Sigmoid colon (tissue), 4 donors: Measurements from ENCODE around the gene PERCC1.

Experiments used
- POLR2A ChIP-seq, 2 donors: fragments of 450-650 bp; IDR thresholded peaks; one replicate each; pipeline ENCODE4 v1.6.1; 2016; ENCODE audit warnings: antibody characterized with exemption in 2 of 2, mild to moderate bottlenecking in 2 of 2, moderate library complexity in 2 of 2
- POLR2AphosphoS5 ChIP-seq, 4 donors: sonication (generic); formaldehyde crosslinking; IDR thresholded peaks; one replicate each; pipeline ENCODE4 v1.6.1; 2017; ENCODE audit warnings: antibody characterized with exemption in 4 of 4
- TF ChIP-seq, protein P1 (sequence below), 4 experiments: fragments of 450-650 bp in 3 of 4; fragments of 200-600 bp in 1 of 4; IDR thresholded peaks; one replicate each; pipeline ENCODE4 v1.5.1; 2016 to 2019; ENCODE audit warnings: antibody characterized with exemption in 4 of 4, mild to moderate bottlenecking in 3 of 4, moderate library complexity in 2 of 4

DNA sequence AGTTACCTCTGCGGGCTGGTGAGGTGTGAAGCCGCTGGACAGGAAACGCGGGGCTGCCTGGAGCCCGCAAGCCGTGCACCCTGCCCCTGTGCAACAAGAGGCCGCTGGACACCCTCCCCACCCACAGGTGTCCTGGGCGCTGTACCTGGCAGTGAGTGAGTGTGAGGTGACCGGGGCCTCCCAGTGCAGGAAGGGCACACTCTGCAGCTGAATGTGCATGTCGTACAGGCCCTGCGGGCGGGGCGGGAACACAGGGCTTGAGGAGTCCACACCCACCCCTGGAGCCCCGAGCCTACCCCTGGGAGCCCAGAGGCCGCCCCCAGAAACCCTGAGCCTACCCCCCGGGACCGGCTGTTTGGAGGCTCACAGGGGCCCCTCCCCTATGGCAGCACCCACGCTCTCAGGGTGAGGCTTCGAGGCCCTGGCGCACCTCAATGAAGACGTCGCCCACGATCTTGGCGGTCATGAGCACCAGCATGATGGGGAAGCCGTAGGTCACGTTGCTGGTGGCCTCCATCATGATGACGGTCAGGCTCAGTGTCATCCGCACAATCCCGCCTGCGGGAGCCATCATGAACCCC, 17.7 kb downstream of the PERCC1 start:
- TF ChIP-seq, protein P1, sequence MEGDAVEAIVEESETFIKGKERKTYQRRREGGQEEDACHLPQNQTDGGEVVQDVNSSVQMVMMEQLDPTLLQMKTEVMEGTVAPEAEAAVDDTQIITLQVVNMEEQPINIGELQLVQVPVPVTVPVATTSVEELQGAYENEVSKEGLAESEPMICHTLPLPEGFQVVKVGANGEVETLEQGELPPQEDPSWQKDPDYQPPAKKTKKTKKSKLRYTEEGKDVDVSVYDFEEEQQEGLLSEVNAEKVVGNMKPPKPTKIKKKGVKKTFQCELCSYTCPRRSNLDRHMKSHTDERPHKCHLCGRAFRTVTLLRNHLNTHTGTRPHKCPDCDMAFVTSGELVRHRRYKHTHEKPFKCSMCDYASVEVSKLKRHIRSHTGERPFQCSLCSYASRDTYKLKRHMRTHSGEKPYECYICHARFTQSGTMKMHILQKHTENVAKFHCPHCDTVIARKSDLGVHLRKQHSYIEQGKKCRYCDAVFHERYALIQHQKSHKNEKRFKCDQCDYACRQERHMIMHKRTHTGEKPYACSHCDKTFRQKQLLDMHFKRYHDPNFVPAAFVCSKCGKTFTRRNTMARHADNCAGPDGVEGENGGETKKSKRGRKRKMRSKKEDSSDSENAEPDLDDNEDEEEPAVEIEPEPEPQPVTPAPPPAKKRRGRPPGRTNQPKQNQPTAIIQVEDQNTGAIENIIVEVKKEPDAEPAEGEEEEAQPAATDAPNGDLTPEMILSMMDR (IDR thresholded peaks at IDR 0.05), result no peak
- TF ChIP-seq POLR2A (IDR thresholded peaks at IDR 0.05), result no peak
- no peak for TF ChIP-seq POLR2AphosphoS5 (IDR thresholded peaks at IDR 0.05)
